ENCODE results near the gene ERN1.

DNA sequence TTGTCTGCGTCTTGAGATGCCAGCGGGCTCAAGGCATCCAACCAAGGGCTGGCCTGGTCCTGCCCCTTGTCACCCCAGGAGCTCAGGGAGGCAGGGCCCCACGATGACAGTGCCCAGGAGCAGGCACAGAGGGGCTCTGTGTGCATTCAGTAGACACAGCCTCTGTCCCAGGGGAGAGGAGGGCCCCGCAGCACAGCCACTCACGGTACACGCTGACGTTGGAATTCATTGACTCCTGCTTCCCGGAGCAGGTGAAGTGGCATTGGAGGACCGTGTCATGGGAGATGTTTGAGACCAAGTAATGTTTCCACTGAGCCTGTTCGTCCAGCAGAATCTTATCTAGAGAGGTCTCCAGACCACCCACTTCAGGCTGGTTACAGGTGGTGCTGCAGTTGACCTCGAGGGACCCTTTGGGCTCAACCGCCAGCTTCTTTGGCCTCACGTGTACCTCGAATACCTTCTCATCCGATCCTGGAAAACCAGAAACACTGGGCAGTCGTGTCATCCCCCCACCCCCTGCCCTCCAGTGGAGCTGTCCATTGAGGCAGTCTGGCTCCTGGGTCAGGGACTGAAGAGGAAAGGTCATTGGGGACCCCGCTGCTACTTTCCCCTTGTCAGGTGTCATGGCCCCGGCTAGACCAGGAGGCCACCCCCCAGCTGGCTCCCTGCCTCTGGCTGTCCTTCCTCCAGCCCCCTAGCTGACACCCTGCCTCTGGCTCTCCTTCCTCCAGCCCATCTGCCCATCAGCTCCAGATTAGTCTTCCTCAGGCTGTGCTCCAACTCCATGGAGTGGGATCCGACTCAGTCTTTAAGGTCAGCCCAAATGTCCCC is 124.8 kb downstream of the ERN1 start:
- TF ChIP-seq FOXP1 (CRISPR knock-in tag; IDR thresholded peaks at IDR 0.05; ENCODE audit: borderline replicate concordance): no peak
- TF ChIP-seq TP53 (CRISPR knock-in tag; IDR thresholded peaks at IDR 0.05): no peak

Measured in WTC11 (cell line).